DMS79 (cell line): ENCODE results near the gene YTHDF2.
"Not testable (repeated sequence)": the region's sequence is repeated elsewhere in the genome, so short reads cannot be mapped to it uniquely, and the experiment has no call there.

Experiments
- DNase-seq: peaks from one replicate; lab custom pipeline; 2025; lab: John Stamatoyannopoulos, UW

YTHDF2 gene

GRCh38 chr1:28736450-28737306 lies at the start of gene YTHDF2:
Gene YTHDF2 (plus strand): TSS chr1:28736940. CDS start chr1:28737121, 181 bp downstream.
- DNase-seq = peak; percentile 90

- DNase-seq = not testable (repeated sequence)
Observed at GRCh38 chr1:28691627-28692026, 45.1 kb upstream of the YTHDF2 start.

- no peak for DNase-seq
Observed at GRCh38 chr1:28703629-28704028, 33.1 kb upstream of the YTHDF2 start.

GRCh38 chr1:28716336-28716735 lies 20.4 kb upstream of the YTHDF2 start:
- no peak for DNase-seq

- DNase-seq = no peak
Observed at GRCh38 chr1:28718166-28718565, 18.6 kb upstream of the YTHDF2 start.

GRCh38 chr1:28718586-28719331 lies 18.0 kb upstream of the YTHDF2 start:
- DNase-seq = no peak

- DNase-seq = no peak
Observed at GRCh38 chr1:28719332-28719619, 17.5 kb upstream of the YTHDF2 start.

GRCh38 chr1:28720376-28720775 lies 16.4 kb upstream of the YTHDF2 start:
- DNase-seq = no peak

- DNase-seq = not testable (repeated sequence)
Observed at GRCh38 chr1:28721927-28722326, 14.8 kb upstream of the YTHDF2 start.

GRCh38 chr1:28725365-28725764 lies 11.4 kb upstream of the YTHDF2 start:
- DNase-seq = not testable (repeated sequence)

GRCh38 chr1:28735961-28736449 lies 735 bp upstream of the YTHDF2 start:
- no peak for DNase-seq

GRCh38 chr1:28737307-28738132 lies 780 bp downstream of the YTHDF2 start:
- peak; percentile 31 for DNase-seq

GRCh38 chr1:28740118-28740517 lies 3.4 kb downstream of the YTHDF2 start:
- no peak for DNase-seq

GRCh38 chr1:28744184-28744583 lies 7.4 kb downstream of the YTHDF2 start:
- peak; percentile 2 for DNase-seq

- no peak for DNase-seq
Observed at GRCh38 chr1:28745653-28746173, 9.0 kb downstream of the YTHDF2 start.

GRCh38 chr1:28750330-28750729 lies 13.6 kb downstream of the YTHDF2 start:
- DNase-seq = no peak

- not testable (repeated sequence) for DNase-seq
Observed at GRCh38 chr1:28750771-28751294, 14.1 kb downstream of the YTHDF2 start.

- no peak for DNase-seq
Observed at GRCh38 chr1:28751315-28752060, 14.7 kb downstream of the YTHDF2 start.

GRCh38 chr1:28755701-28756100 lies 19.0 kb downstream of the YTHDF2 start:
- no peak for DNase-seq

GRCh38 chr1:28756846-28757245 lies 20.1 kb downstream of the YTHDF2 start:
- no peak for DNase-seq

GRCh38 chr1:28758420-28758819 lies 21.7 kb downstream of the YTHDF2 start:
- no peak for DNase-seq
